Uterus (tissue), 4 donors: ENCODE measurements around the gene HCST. TPM values are rescaled to one million over a fixed set of nuclear protein-coding genes. Genes with fewer than 3 reads are reported as not detected.

Experiments used
- DNase-seq, 2 donors: peaks; one replicate each; pipeline ENCODE4 v3.0.0-alpha.2; 2019 to 2020
- H3K27ac ChIP-seq, 2 donors: fragments of 200-600 bp; sonication (generic); 1 replicate in 1 of 2; 2 replicates in 1 of 2; pipeline ENCODE4 v1.5.1; 2016 to 2018
- H3K27me3 ChIP-seq, 2 donors: fragments of 200-600 bp; sonication (generic); one replicate each; pipeline ENCODE4 v1.5.1; 2018 to 2019; ENCODE audit warnings: control low read depth in 1 of 2
- H3K36me3 ChIP-seq, 2 donors: fragments of 200-600 bp; sonication (generic); one replicate each; pipeline ENCODE4 v1.5.1; 2019; ENCODE audit warnings: control low read depth in 1 of 2
- H3K4me1 ChIP-seq, 2 donors: fragments of 200-600 bp; sonication (generic); one replicate each; pipeline ENCODE4 v1.5.1; 2018 to 2019; ENCODE audit warnings: control low read depth in 1 of 2
- H3K4me3 ChIP-seq, 2 donors: fragments of 200-600 bp; sonication (generic); 1 replicate in 1 of 2; 2 replicates in 1 of 2; pipeline ENCODE4 v1.5.1; 2018 to 2019; ENCODE audit warnings: mild to moderate bottlenecking in 1 of 2
- H3K9me3 ChIP-seq, 2 donors: fragments of 200-600 bp; sonication (generic); one replicate each; pipeline ENCODE4 v1.5.1; 2019; ENCODE audit warnings: control low read depth in 1 of 2
- POLR2A ChIP-seq, 2 donors: fragments of 450-650 bp; IDR thresholded peaks; one replicate each; pipeline ENCODE4 v1.6.1; 2016; ENCODE audit warnings: antibody characterized with exemption in 2 of 2, mild to moderate bottlenecking in 1 of 2, moderate library complexity in 1 of 2
- intact Hi-C: fragments of 100-400 bp; cut with DNase I; formaldehyde crosslinking; loops from one replicate; pipeline ENCODE4 v1.15.1; 2023; ENCODE audit warnings: low total_unique reads
- total RNA-seq, 4 donors: library from RNA; depleted of rRNA in 3 of 4; stranded (reverse); fragments of >200 nt in 3 of 4; gene quantifications; one replicate each; pipeline versions ENCODE4 v1.1.0 to v1.2.4, GENCODE V29; 2014 to 2023
- TF ChIP-seq, protein P1 (sequence below), 4 experiments: fragments of 200-600 bp in 2 of 4; fragments of 450-650 bp in 2 of 4; sonication (generic) in 2 of 4; IDR thresholded peaks; one replicate each; pipeline ENCODE4 v1.5.1; 2016 to 2019; ENCODE audit warnings: antibody characterized with exemption in 4 of 4, mild to moderate bottlenecking in 2 of 4, moderate library complexity in 1 of 4
- donor health status: DM: yes; HTN: yes; CAD: no.

Gene HCST
- total RNA-seq, 4 donors from 2014 or later, result 1.6 to 47.1 (median 4.5) TPM; not detected in 1

DNA sequence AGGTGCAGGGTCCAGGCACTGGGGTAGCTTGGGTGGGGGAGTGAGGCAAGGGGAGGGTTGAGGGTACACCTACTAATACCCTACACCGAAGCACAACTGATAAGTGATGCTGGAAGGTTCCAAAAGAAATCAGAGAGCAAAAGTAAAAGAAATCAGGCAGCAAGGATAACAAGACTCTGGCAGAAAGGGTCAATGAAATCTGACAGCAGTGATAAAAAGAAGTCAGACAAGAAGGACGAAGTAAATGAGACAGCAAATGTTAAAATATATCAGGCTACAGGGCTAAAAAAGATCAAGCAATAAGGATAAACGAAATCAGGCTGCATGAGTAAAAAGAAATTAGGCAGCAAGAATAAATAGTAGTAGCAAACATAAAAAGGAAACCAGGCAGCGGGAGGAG lies 38.5 kb downstream of the HCST start:
- Histone ChIP-seq H3K4me1 (no peaks in the 10 kb centered on the region), H3K27ac (no peak overlapping the region), H3K9me3 (no peaks in the 10 kb centered on the region), H3K36me3 (no peaks in the 10 kb centered on the region), H3K27me3 (no peaks in the 10 kb centered on the region), H3K4me3 (no peak overlapping the region)
- no peak for DNase-seq
- intact Hi-C loops, result no loop called here
- TF ChIP-seq, protein P1, sequence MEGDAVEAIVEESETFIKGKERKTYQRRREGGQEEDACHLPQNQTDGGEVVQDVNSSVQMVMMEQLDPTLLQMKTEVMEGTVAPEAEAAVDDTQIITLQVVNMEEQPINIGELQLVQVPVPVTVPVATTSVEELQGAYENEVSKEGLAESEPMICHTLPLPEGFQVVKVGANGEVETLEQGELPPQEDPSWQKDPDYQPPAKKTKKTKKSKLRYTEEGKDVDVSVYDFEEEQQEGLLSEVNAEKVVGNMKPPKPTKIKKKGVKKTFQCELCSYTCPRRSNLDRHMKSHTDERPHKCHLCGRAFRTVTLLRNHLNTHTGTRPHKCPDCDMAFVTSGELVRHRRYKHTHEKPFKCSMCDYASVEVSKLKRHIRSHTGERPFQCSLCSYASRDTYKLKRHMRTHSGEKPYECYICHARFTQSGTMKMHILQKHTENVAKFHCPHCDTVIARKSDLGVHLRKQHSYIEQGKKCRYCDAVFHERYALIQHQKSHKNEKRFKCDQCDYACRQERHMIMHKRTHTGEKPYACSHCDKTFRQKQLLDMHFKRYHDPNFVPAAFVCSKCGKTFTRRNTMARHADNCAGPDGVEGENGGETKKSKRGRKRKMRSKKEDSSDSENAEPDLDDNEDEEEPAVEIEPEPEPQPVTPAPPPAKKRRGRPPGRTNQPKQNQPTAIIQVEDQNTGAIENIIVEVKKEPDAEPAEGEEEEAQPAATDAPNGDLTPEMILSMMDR (IDR thresholded peaks at IDR 0.05), result no peak
- TF ChIP-seq POLR2A (IDR thresholded peaks at IDR 0.05), result no peak

DNA sequence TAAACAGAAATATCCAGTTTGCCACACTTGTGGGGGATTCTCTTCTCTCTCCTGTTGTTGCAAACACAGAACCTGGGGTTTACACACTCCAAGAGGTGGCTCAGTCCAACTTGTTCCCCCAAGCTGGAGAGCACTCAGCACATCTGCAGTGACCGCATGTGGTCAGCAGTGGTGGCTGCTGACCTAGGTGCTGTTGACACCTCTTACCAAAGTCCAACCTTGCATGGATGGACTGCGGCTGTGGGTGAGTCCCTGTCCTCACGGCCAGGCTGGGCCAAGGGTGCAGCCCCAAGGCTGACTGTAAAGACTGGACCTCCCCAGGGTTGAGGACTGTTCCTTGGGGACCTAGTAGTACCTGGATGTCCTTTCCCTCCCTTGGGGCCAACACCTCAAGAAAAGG lies 39.9 kb downstream of the HCST start:
- Histone ChIP-seq H3K27me3 (no peaks in the 10 kb centered on the region), H3K27ac (no peak overlapping the region), H3K4me3 (no peak overlapping the region), H3K9me3 (no peaks in the 10 kb centered on the region), H3K4me1 (no peaks in the 10 kb centered on the region), H3K36me3 (no peaks in the 10 kb centered on the region)
- intact Hi-C loops, result no loop called here
- no peak for DNase-seq
- TF ChIP-seq, protein P1 (IDR thresholded peaks at IDR 0.05), result no peak
- TF ChIP-seq POLR2A (IDR thresholded peaks at IDR 0.05), result no peak

DNA sequence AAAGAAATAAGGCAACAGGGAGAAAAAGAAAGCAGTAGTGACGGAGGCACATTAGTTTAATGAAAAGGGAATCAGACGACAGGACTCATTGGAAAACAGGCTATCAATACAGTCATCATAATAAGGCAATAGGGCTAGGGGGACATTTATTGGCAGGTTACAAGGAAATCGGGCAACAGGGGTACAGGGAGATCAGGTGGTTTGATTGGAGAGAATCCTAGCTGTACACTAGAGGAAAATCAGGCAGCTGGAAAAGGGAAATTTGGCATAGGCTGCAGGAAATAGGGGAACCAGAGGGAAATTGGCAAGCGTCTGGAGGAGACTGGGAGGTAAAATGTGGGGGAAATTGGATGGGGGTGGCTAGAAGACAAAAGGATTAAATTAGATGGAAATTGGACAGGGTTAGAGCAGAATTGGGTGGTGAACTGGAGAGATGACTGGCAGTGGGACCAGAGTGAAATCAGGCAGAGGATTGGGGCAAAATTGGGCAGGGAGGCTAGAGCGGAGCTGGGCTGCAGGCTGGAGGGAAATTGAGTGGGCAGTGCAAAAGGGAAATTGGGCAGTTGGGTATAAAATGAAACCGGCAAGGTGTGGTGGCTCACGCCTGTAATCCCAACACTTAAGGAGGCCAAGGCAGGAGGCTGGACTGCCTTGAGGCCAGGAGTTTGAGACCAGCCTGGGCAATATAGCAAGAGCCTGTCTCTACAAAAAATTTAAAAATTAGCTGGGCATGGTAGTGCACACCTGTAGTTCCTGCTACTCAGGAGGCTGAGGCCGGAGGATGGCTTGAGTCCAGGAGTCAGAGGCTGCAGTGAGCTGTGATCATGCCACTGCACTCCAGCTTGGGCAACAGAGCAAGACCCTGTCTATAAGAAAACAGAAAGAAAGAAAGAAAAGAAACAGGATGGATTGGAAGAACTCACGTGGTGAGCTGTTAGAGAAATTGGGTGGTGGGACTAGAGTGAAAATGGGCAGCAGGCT lies 41.3 kb downstream of the HCST start:
- no peak for TF ChIP-seq POLR2A (IDR thresholded peaks at IDR 0.05)
- TF ChIP-seq, protein P1 (IDR thresholded peaks at IDR 0.05), result no peak
- no peak for DNase-seq
- Histone ChIP-seq H3K27me3 (no peaks in the 10 kb centered on the region), H3K4me3 (no peak overlapping the region), H3K36me3 (no peaks in the 10 kb centered on the region), H3K27ac (no peak overlapping the region), H3K4me1 (no peaks in the 10 kb centered on the region), H3K9me3 (no peaks in the 10 kb centered on the region)
- intact Hi-C loops, result no loop called here

DNA sequence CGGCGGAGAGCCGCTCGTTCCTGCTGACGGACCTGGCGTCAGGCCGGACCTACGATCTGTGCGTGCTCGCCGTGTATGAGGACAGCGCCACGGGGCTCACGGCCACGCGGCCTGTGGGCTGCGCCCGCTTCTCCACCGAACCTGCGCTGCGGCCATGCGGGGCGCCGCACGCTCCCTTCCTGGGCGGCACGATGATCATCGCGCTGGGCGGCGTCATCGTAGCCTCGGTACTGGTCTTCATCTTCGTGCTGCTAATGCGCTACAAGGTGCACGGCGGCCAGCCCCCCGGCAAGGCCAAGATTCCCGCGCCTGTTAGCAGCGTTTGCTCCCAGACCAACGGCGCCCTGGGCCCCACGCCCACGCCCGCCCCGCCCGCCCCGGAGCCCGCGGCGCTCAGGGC lies 42.2 kb downstream of the HCST start:
- DNase-seq, result no peak
- TF ChIP-seq POLR2A (IDR thresholded peaks at IDR 0.05), result no peak
- TF ChIP-seq, protein P1 (IDR thresholded peaks at IDR 0.05), result no peak
- Histone ChIP-seq H3K27ac (no peak overlapping the region), H3K9me3 (no peaks in the 10 kb centered on the region), H3K4me1 (no peaks in the 10 kb centered on the region), H3K36me3 (no peaks in the 10 kb centered on the region), H3K27me3 (no peaks in the 10 kb centered on the region), H3K4me3 (no peak overlapping the region)
- intact Hi-C loops, result no loop called here

DNA sequence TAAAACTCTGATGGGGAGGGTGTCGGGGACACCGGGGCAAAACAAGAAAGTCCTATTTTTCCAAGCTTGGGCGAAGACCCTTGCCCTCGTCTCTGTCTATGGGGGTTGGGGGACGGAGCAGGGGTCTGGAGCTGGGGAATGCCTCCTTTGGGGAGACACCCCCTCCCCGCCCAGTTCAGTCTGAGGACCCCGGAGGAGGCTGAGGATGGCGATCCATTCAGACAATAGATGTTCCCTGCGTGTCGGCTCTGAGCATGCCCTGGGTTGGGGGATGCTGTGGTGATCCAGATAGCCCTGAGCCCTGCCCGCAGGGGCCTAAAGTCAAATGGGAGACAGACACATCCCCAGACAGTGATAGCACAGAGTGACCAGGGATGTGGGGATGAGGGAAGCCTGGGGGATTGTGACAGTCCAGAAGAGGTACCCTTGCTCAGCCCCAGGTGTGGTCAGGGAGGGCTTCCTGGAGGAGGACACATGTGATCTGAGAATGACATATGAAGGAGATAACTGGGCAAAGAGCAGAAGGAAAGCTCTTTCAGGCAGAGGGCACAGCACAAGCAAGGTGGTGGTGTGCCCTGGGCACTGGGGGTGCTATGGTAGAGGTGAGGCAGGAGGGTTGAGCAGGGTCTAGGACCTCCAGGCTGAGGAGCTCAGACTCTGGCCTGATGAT lies 42.9 kb downstream of the HCST start:
- TF ChIP-seq, protein P1 (IDR thresholded peaks at IDR 0.05), result no peak
- TF ChIP-seq POLR2A (IDR thresholded peaks at IDR 0.05), result no peak
- intact Hi-C loops, result no loop called here
- Histone ChIP-seq H3K27ac (no peak overlapping the region), H3K4me3 (no peak overlapping the region), H3K27me3 (no peaks in the 10 kb centered on the region), H3K9me3 (no peaks in the 10 kb centered on the region), H3K4me1 (no peaks in the 10 kb centered on the region), H3K36me3 (no peaks in the 10 kb centered on the region)
- DNase-seq, result no peak
